Measurements from ENCODE around the gene IGFALS.

IGFALS gene

DNA sequence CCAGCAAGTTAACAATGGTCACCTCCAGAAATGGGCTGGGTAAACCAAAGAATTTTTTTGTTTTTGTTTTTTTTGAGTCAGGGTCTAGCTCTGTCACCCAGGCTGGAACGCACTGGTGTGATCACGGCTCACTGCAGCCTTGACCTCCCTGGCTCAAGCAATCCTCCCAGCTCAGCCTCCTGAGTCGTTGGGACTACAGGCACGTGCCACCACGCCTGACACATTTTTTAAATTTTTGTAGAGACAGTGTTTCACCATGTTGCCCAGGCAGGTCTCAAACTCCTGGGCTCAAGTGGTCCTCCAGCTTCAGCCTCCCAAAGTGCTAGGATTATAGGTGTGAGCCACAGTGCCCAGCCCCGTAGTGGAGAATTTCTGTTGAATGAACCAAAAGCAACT lies 12.8 kb downstream of the IGFALS start:
- no peak overlapping the region for H3K4me3 ChIP-seq

DNA sequence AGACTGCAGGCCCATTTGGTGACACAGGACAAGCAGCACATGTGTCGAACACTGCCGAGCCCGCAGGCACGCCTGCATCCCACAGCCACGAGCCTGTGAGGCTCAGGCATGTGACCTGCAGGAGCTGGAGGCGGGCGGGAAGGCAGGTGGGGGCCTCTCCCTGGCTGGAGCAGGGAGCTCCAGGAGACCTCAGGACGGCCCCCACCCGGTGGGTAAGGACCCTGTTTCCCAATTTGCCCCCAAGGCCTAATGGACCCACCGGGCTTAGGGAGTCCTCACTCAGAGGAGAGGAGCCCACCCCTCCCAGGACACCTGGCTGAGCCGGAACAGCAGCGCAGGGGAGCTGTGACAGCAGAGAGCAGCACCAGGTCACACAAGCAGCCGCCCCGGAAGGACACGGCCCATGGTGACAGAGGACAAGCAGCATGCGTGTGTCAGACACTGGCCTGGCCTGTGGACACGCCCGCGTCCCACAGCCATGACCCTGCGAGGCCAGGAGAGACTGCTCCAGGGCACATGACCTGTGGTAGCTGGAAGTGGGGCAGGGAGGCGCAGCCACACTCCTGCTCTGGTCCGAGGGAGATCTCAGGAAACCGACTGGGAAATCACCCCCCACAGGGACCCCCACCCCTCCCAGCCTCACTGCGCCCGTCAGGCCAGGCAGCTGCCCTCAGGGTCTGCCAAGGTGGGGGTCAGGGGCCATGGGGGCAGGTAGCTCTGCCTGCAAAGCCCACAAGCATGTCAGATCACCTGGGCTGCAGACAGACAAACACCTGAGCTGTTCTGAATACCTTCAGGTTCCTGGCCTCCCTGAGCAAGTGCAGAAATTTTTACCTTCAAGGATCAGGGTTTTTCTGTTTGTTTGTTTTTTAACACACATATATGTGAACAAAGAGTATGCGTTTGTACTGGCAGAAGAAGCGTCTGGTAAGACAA lies 13.5 kb downstream of the IGFALS start:
- in situ Hi-C loops (cut with MboI; ENCODE audit: low sequenced_read_pairs) = no loop called here
- H3K27me3 ChIP-seq (ENCODE audit: low read depth) = no peaks in the 10 kb centered on the region

More for the DNA sequence above, 12.8 kb downstream of the IGFALS start:
- in situ Hi-C loops (cut with MboI; ENCODE audit: low sequenced_read_pairs) = no loop called here
- Histone ChIP-seq H3K27me3 (ENCODE audit: low read depth) (no peaks in the 10 kb centered on the region), H3K36me3 (replicated peaks) (peaks cover 17% of the 10 kb centered on the region), H3K4me1 (no peaks in the 10 kb centered on the region), H3K9me3 (no peaks in the 10 kb centered on the region)
- no peak for DNase-seq (ENCODE audit: low spot score in 2 of 2)

DNA sequence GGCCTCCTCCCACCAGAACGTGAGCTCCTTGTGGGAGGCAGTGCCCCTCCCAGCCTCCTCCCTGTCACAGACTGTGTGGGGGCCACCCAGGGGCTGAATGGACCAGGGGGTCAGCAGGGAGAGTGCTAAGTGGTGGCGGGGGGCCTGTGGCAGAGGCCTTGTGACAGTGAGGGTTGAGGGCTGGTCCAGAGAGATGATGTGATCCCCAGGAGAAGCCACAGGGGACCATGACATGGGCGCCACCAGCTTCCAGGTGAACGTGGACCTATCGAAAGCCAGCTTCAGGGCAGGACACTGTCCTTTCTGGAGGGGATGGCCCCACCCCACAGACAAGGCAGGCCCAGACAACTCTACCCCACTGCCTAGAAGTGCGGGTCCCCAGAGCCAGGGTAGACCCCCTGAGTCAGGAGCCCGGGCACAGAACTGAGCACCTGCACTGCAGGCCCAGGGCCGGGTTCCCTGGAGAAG lies 14.2 kb downstream of the IGFALS start:
- Histone ChIP-seq H3K9me3 (no peaks in the 10 kb centered on the region), H3K36me3 (replicated peaks) (peaks cover 23% of the 10 kb centered on the region), H3K4me1 (peaks cover 2% of the 10 kb centered on the region; the same call in 1 of the 2 replicates), H3K27me3 (ENCODE audit: low read depth) (no peaks in the 10 kb centered on the region), H3K4me3 (no peak overlapping the region)
- no peak for DNase-seq (ENCODE audit: low spot score in 2 of 2)
- in situ Hi-C loops (cut with MboI; ENCODE audit: low sequenced_read_pairs) = no loop called here

More for the DNA sequence above, 13.5 kb downstream of the IGFALS start:
- H3K4me1 ChIP-seq = no peaks in the 10 kb centered on the region
- no peaks in the 10 kb centered on the region for H3K9me3 ChIP-seq
- DNase-seq (ENCODE audit: low spot score in 2 of 2) = no peak
- H3K4me3 ChIP-seq = no peak overlapping the region
- H3K36me3 ChIP-seq (replicated peaks) = peaks cover 23% of the 10 kb centered on the region

DNA sequence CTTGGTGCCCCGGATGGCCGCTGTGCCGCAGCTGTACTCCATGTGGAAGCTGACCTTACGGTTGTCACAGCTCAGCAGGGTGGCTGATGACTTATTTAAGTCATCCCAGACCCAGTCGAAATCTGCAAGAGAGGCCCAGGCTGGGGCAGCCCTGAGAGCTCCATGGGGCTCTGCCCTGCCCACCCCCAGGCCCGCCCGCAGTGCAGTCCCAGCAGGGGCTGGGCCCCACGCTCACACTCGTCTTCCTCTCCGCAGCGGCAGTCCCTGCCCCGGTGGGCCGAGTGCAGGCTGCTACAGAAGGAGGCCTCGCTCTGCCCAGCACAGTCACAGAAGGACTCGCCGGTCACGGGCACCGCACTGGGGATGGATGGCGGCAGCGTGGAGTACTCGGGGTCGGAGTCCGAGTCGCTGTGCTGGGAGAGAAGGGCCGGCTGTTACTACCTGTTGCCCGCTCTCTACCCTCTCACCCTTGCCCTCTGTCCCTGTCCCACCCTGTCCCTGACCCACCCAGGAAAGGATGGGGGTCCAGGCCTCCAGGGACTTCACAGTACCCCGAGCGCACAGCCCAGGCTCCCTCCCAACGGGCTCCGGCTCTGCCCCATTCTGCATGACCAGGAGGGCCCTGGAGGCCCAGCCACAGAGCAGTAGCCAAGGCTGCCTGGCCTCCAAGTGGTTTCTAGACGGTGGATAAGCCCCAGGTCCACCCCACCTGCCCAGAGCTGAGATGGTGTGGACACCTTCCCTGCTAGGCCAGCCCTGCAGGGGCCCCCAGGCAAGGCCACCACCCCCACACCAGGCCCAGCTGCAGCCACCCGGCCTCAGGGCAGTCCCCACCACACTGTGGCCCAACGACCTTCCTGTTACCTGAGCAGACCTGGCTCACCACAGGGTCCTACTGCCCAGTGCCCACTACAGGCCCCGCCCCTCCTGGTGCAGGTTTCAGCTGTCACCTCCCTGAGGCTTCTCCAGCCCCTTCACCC lies 15.0 kb downstream of the IGFALS start:
- in situ Hi-C loops (cut with MboI; ENCODE audit: low sequenced_read_pairs) = no loop called here
- peaks cover 21% of the 10 kb centered on the region for H3K36me3 ChIP-seq (replicated peaks)
- DNase-seq (ENCODE audit: low spot score in 2 of 2) = no peak
- no peaks in the 10 kb centered on the region for H3K9me3 ChIP-seq
- H3K27me3 ChIP-seq (ENCODE audit: low read depth) = no peaks in the 10 kb centered on the region
- no peak overlapping the region for H3K4me3 ChIP-seq
- H3K4me1 ChIP-seq = peaks cover 3% of the 10 kb centered on the region; the same call in 1 of the 2 replicates

DNA sequence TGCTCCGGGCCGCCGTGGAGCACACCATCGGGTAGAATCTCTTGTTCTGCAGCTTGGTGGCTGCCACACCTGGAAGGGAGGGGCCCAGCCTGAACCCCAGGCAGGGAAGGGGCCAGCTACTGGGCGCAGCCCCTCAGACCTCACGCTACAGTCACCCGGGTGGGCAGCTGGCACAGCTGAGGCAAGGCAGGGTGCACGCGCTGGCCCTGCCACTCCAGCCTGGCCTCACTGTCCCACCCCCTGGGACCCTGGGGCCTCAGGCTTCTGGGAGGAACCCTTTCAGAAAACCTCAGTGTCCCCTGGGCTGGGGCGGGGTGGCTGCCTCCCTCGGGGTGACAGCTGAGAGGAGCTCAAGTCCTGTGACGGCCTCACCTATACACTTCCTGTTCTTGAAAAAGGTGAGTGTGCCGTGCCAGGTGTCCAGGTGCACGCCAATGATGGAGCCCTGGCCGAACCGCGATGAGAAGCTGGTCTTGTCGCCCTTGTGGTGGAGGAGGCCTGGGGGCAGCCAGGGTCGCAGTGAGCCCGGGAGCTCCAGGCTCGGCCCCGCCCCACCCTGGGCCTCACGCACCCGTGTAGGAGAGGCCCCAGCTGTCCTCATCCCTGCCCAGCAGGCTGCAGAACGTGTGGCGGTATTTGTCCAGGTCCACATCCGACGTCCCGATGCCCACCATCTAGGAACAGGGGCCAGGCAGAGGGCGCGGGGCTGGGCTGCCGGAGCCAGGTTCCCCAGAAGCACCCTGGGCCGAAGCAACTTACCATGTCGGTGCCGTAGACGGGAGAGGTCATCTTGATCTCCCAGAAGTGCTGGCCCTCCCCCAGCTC lies 15.9 kb downstream of the IGFALS start:
- Histone ChIP-seq H3K27me3 (ENCODE audit: low read depth) (no peaks in the 10 kb centered on the region), H3K36me3 (replicated peaks) (peaks cover 24% of the 10 kb centered on the region), H3K4me1 (peaks cover 3% of the 10 kb centered on the region; the same call in 1 of the 2 replicates), H3K4me3 (no peak overlapping the region), H3K9me3 (no peaks in the 10 kb centered on the region)
- DNase-seq (ENCODE audit: low spot score in 2 of 2) = no peak
- in situ Hi-C loops (cut with MboI; ENCODE audit: low sequenced_read_pairs) = no loop called here

DNA sequence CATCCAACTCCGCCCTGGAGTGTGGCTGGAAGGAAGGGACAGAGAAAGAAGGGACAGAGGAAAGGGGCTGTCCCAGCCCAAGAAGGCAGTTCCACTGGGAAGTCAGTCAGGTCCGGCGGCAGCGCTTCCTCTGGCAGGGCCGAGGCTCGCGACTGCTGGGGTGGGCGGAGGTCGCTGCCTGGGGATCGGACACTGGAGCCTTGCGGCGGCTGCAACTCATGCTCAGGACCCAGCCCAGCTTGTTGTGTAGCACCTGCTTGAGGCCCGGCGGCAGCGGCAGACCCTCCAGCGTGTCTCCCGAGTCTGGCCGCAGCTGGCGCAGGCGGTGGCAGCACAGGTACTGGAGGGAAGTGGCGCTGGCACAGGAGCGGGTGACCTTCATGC lies 16.5 kb downstream of the IGFALS start:
- in situ Hi-C loops (cut with MboI; ENCODE audit: low sequenced_read_pairs) = no loop called here
- Histone ChIP-seq H3K27me3 (ENCODE audit: low read depth) (no peaks in the 10 kb centered on the region), H3K9me3 (no peaks in the 10 kb centered on the region), H3K4me3 (no peak overlapping the region), H3K36me3 (replicated peaks) (peaks cover 30% of the 10 kb centered on the region), H3K4me1 (peaks cover 3% of the 10 kb centered on the region; the same call in 1 of the 2 replicates)
- DNase-seq (ENCODE audit: low spot score in 2 of 2) = no peak

DNA sequence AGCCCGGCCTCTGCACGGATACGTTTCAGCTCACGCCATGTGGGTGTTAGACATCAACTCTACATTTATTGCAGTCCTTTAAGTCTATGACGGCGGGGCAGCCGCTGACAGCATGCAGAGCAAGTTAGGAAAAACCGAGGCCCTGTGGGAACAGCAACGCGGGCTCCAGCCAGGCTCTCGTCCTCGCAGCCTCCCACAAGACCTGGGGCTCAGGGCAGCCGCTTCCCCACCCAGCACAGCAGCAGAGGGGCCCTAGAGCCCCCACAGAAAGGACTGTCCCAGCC lies 16.9 kb downstream of the IGFALS start:
- in situ Hi-C loops (cut with MboI; ENCODE audit: low sequenced_read_pairs) = no loop called here
- no peak for DNase-seq (ENCODE audit: low spot score in 2 of 2)
- Histone ChIP-seq H3K4me3 (no peak overlapping the region), H3K27me3 (ENCODE audit: low read depth) (no peaks in the 10 kb centered on the region), H3K4me1 (peaks cover 3% of the 10 kb centered on the region; the same call in 1 of the 2 replicates), H3K9me3 (no peaks in the 10 kb centered on the region), H3K36me3 (replicated peaks) (peaks cover 33% of the 10 kb centered on the region)

DNA sequence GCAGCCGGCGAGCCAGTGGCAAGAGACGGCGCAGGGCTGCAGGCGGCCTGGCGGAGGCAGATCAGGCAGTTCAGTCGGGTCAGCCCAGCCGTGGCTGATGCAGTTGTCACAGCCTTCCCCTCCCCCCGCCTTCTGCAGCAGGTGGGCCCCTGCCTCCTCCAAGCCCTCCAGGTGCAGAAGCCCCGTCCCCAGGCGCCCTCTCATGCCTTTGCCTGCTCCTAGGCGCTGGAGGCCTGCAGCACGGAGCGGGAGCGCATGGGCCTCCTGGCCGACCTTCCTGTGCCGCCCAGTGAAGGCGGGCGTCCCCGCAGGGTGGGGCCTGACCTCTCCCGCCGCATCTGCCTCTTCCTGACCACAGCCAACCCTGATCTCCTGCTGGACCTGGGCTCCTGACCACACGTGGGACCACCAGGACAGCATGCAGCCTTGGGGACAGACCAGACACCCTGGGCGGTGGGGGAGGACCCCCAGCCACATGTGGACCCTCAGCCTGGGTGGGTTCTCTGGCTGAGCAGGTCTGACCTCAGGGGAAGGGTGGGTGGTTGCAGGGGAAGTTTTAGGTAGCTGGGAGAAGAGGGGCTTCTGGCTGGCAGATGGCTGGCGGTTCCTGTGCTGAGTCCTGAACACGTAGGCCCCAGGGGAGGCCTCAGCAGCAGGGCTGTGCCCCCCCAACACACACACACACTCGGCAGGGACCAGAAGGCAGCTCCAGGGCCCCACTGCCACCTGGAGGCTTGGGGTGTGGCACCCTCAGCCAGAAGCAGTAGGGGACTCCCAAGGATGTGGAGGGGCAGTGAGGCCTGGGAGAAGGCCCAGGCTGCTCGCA lies 17.4 kb downstream of the IGFALS start:
- in situ Hi-C loops (cut with MboI; ENCODE audit: low sequenced_read_pairs) = no loop called here
- no peaks in the 10 kb centered on the region for H3K27me3 ChIP-seq (ENCODE audit: low read depth)
- H3K4me3 ChIP-seq = no peak overlapping the region
- H3K36me3 ChIP-seq (replicated peaks) = peaks cover 33% of the 10 kb centered on the region
- DNase-seq (ENCODE audit: low spot score in 2 of 2) = no peak
- H3K4me1 ChIP-seq = peaks cover 3% of the 10 kb centered on the region; the same call in 1 of the 2 replicates
- H3K9me3 ChIP-seq = no peaks in the 10 kb centered on the region

DNA sequence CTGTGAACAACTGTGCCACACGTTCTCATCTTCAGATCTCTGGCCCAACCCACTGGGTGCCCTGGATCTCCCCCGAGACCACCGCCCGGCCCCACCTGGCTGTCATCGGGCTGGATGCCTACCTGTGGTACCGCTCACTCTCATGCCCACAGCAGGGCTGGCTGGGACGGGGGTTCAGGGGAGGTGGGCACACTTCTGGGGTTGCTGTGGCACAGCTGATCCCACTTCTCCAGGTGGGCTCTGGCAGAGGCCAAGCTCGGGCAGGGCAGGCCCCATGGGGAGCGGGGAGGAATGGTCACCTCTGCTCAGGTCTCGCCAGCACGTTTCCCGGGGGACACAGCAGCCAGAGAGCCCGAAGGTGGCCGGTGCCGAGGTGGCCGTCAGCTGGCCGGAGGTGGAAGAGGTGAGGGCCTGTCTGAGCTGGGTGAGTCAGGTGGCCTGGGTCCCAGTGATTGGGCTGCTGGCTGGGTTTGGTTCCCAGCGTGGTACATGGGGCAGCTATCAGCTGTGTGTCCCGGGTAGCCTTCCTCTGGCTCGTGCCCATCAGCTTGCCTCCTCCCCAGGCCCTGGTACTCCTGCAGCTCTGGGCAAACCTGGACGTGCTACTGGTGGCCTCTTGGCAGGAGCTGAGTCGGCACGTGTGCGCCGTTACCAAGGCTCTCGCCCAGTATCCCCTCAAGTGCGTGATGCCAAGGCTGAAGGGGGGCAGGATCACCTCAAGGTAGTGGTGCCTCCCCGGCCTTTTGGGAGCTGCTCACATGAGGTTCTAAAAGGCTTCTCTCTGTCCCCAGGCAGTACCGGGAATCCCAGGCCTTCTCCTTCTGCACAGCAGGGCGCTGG lies 18.3 kb downstream of the IGFALS start:
- in situ Hi-C loops (cut with MboI; ENCODE audit: low sequenced_read_pairs) = no loop called here
- DNase-seq (ENCODE audit: low spot score in 2 of 2) = no peak
- no peaks in the 10 kb centered on the region for H3K9me3 ChIP-seq
- H3K27me3 ChIP-seq (ENCODE audit: low read depth) = no peaks in the 10 kb centered on the region
- peaks cover 39% of the 10 kb centered on the region for H3K36me3 ChIP-seq (replicated peaks)
- peaks cover 6% of the 10 kb centered on the region; the same call in 1 of the 2 replicates for H3K4me1 ChIP-seq
- no peak overlapping the region for H3K4me3 ChIP-seq

DNA sequence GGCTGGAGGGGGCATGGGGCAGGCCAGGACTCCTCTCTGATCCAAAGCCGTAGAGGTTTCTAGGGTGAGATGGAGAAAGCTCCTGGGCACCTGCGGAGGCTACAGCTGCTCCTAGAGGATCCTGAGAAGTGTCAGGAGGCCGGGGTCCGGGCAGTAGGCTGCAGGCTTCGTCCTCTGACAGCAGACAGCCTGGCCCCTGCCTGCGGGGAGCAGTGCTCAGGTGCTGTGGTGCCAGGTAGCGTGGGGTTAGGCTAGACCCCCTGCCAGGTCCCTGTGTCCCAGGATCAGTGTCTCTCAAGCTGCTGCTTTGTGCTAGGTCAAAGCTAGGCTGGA lies 19.1 kb downstream of the IGFALS start:
- Histone ChIP-seq H3K4me3 (peak overlapping the region; percentile 86), H3K9me3 (no peaks in the 10 kb centered on the region), H3K36me3 (replicated peaks) (peaks cover 47% of the 10 kb centered on the region), H3K27me3 (ENCODE audit: low read depth) (no peaks in the 10 kb centered on the region), H3K4me1 (peaks cover 6% of the 10 kb centered on the region; the same call in 1 of the 2 replicates)
- in situ Hi-C loops (cut with MboI; ENCODE audit: low sequenced_read_pairs) = loop anchor here (5.0 kb wide), 1 partner anchor 67 kb away; the partner anchor contains the start of gene MAPK8IP3
- no peak for DNase-seq (ENCODE audit: low spot score in 2 of 2)

DNA sequence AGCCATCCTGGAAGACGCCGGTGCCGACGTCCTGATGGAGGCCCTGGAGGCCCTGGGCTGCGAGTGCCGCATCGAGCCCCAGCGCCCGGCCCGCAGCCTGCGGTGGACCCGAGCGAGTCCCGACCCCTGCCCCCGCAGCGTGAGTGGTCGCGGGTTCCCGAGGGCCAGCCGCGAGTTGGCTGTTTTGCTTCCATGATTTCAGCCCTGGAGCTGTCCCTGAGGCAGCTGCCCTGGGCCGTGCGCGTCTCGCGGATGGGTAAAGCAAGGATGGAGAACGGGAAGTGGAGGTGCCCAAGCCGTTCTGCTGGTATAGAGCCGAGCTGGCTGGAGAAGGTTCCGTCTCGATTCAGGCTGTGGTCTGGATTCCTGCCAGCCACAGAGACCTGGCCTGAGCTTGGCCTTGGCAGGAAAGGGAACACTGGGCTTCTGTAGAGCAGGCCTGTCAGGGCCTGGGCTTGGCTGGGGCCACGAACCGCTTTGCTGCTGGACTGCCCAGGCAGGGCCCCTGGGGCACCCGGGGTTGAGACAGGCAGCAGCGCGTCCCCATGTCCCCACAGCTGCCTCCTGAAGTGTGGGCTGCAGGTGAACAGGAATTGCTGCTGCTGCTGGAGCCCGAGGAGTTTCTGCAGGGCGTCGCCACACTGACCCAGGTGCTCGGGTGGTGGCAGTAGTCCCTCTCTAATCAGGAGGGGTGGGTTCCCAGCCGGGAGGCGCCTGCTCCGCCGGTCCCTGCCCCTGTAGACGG lies 19.6 kb downstream of the IGFALS start:
- no peak for DNase-seq (ENCODE audit: low spot score in 2 of 2)
- Histone ChIP-seq H3K9me3 (no peaks in the 10 kb centered on the region), H3K4me1 (peaks cover 6% of the 10 kb centered on the region; the same call in 1 of the 2 replicates), H3K27me3 (ENCODE audit: low read depth) (no peaks in the 10 kb centered on the region), H3K4me3 (peak overlapping the region; percentile 86), H3K36me3 (replicated peaks) (peaks cover 52% of the 10 kb centered on the region)
- in situ Hi-C loops (cut with MboI; ENCODE audit: low sequenced_read_pairs) = loop anchor here (5.0 kb wide), 1 partner anchor 67 kb away; the partner anchor contains the start of gene MAPK8IP3
